GM03348 (cell line): ENCODE results near the gene TMIE.

Experiments used
- DNase-seq: peaks from one replicate; pipeline ENCODE4 v3.0.0; 2012; ENCODE audit warnings: low spot score

The TMIE gene

DNA sequence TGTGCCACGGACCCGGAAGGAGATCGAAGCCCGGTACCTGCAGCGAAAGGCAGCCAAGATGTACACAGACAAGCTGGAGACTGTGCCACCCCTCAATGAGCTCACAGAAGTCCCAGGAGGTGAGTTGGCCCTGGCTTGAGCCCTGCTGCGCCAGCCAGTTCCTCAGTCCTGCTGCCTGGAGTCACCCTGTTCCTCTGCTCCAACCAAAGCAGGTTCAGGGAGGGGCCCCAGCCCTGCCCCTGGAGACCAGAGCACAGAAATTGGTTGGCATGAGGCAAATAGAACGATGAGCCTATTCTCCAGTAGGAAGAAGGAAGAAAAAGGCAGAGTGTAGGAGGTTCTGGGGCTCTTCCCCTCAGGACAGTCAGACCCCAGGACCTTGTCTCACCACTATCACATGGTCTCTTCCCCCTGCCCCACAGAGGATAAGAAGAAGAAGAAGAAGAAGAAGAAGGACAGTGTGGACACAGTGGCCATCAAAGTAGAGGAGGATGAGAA lies 8.0 kb downstream of the TMIE start:
- no peak for DNase-seq

GRCh38 chr3:46709721-46710120 lies 8.5 kb downstream of the TMIE start:
- DNase-seq: no peak

- DNase-seq: no peak
Measured at GRCh38 chr3:46710229-46710628, 9.0 kb downstream of the TMIE start.

DNA sequence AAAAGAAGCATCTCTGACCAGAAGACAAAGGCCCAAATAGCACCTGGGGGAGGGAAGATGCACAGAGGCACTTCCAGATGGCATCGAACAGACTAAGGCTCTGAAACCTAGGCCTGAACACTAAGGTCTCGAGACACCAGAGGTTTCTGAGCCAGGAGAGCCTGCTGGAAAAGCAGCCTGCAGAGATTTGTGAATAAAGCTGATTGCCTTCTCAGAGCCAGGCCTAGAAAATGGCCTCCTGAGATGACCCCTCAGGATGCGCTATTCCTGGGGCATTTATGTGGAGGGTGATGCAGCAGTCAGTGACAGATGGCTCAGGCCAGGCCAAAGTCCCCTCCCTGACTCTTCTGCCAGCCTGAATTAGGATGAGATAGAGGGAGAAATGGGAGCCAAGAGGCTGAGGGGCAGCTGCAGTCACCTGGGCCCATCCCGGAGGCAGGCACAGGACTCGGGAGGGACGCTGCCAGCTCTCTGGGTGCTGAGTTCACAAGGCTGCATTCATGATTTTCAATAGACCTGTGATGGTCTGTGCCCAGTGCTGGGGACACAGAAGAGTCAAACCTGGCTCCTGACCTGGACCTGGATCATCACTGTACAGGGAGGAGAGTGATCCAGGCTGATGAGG lies 9.6 kb downstream of the TMIE start:
- DNase-seq: no peak

GRCh38 chr3:46711305-46711704 lies 10.1 kb downstream of the TMIE start:
- no peak for DNase-seq

GRCh38 chr3:46711760-46712159 lies 10.6 kb downstream of the TMIE start:
- no peak for DNase-seq

- no peak for DNase-seq
Measured at GRCh38 chr3:46712191-46713049, 11.2 kb downstream of the TMIE start.

GRCh38 chr3:46713050-46713897 lies 12.1 kb downstream of the TMIE start:
- DNase-seq: no peak

GRCh38 chr3:46713898-46714552 lies 12.8 kb downstream of the TMIE start:
- DNase-seq: no peak

DNA sequence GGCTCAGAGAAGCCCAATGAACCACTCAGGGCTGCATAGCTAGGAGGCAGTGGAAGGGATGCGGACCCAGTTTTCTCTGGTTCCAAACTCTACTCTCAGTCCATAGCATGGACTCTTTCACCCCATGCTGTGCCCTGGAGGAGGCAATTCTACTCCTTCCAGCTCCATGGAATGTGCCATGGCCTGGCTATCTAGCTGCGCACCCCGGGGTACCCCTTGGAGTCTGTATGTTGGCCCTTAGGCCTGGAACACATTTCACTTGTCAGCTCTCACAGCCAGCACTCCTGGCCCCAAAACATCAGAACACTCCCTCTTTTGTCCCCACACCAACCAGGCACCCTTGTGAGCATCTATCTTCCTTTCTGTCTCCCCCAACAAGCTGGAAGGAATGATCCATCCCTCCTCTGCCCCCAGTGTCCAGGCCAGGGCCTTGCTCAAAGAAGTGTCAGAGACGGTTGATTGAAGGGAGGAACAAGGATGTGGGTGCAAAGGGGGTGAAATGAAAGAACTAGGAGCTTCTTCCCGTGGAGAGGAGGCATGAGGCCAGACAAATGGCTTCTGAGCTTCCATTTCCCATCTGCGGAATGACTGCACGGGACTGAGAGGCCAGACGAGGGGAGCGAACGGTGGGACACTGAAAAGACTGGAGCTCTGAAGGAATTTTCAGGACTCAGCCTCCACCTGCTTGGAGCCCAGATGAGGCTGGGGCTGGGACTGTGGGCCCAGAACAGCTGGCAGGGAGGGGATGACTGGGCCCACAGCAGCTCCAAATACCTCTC lies 13.7 kb downstream of the TMIE start:
- DNase-seq: no peak

GRCh38 chr3:46715507-46716175 lies 14.4 kb downstream of the TMIE start:
- DNase-seq: no peak

GRCh38 chr3:46716461-46717441 lies 15.6 kb downstream of the TMIE start:
- DNase-seq: no peak

- no peak for DNase-seq
Measured at GRCh38 chr3:46717447-46718231, 16.4 kb downstream of the TMIE start, which contains the start of gene PRSS50. TSS of gene PRSS50 (minus strand) at chr3:46717869. CDS start at chr3:46717824, 45 bp downstream.

DNA sequence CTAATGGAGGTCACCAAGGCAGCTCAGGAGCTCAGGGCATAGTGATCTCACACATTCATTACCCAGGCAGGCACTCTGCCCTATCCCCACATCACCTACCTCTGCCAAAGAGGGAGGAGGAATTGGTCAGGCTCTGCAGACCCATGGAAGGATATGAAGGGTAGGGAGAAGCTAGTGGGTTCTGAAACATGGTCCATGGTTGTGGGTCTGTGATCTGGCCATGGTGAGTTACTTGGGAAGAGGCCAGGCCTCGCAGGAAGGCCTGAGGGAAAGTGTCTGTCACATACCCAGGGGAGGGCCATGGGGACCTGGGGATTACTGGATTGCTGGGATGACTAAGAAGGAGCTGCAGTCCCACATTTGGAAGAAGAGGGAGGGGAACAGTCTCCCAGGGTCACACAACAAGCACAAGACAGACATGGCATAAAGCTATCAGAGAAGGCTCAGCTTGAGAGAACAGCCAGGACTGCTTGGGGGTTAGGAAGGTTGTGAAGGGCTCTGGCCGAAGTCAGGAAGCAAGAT lies 17.9 kb downstream of the TMIE start:
- DNase-seq: no peak

GRCh38 chr3:46719735-46720271 lies 18.6 kb downstream of the TMIE start:
- no peak for DNase-seq

DNA sequence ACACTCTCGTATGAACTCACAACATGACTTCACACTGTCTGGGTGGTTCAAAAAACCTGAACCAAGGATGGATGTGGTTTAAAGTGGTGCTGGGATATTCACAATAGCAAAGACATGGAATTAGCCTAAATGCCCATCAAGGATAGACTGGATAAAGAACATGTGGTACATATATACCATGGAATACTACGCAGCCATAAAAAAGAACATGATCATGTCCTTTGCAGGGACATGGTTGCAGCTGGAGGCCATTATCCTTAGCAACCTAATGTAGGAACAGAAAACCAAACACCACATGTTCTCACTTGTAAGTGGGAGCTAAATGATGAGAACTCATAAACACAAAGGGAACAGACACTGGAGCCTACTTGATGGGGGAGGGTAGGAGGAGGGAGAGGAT lies 19.8 kb downstream of the TMIE start:
- DNase-seq: no peak

DNA sequence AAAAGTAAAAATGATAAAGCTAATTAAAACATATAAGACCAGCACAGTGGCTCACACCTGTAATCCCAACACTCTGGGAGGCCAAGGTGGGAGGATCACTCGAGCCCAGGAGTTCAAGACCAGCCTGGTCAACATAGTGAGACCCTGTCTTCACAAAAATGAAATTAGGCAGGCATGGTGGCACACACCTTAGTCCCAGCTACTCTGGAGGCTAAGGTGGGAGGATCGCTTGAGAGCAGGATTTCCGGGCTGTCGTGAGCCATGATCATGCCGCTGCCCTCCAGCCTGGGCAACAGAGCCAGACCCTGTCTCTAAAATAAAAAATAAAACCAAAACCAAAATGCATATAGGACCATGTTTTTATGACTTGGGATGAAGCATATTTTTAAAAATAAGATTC lies 21.3 kb downstream of the TMIE start:
- DNase-seq: no peak

GRCh38 chr3:46724424-46724823 lies 23.2 kb downstream of the TMIE start:
- no peak for DNase-seq
